Stimulated activated CD4-positive, alpha-beta T cell treated with anti-CD3 and anti-CD28 coated beads, Interleukin-15, amount 100 ng/mL, for 48 hours (primary cell): Measurements from ENCODE around the gene PCDHGB6.
"Not testable (repeated sequence)": the region's sequence is repeated elsewhere in the genome, so short reads cannot be mapped to it uniquely, and the experiment has no call there.

Experiments
- DNase-seq, 2 donors: peaks; one replicate each; pipeline ENCODE4 v3.0.0-alpha.2; 2020; ENCODE audit warnings: low read depth in 2 of 2

Gene PCDHGB6

GRCh38 chr5:141388661-141389060 lies 19.2 kb upstream of the PCDHGB6 start:
- no peak for DNase-seq

GRCh38 chr5:141389153-141390042 lies 18.4 kb upstream of the PCDHGB6 start:
- DNase-seq, result no peak

GRCh38 chr5:141392429-141393198 lies 15.2 kb upstream of the PCDHGB6 start, which contains the start of gene PCDHGA8:
Gene PCDHGA8 (plus strand): TSS chr5:141392633. CDS start chr5:141392814, 181 bp downstream.
- DNase-seq, result no peak

GRCh38 chr5:141393267-141393666 lies 14.6 kb upstream of the PCDHGB6 start:
- no peak for DNase-seq

- not testable (repeated sequence) for DNase-seq
Measured at GRCh38 chr5:141394401-141395187, 13.2 kb upstream of the PCDHGB6 start.

GRCh38 chr5:141397756-141398551 lies 9.9 kb upstream of the PCDHGB6 start, which contains the start of gene PCDHGB5:
Gene PCDHGB5 (plus strand): TSS chr5:141397947. CDS start chr5:141398128, 181 bp downstream.
- peak in 1 of 2 donors; percentile 20 for DNase-seq

GRCh38 chr5:141398608-141399007 lies 9.2 kb upstream of the PCDHGB6 start:
- DNase-seq, result no peak

- DNase-seq, result no peak
Measured at GRCh38 chr5:141399555-141400258, 8.1 kb upstream of the PCDHGB6 start.

- no peak for DNase-seq
Measured at GRCh38 chr5:141402553-141403243, 5.1 kb upstream of the PCDHGB6 start, which contains the start of gene PCDHGA9. Gene PCDHGA9 (plus strand): TSS chr5:141402778. CDS start chr5:141402953, 175 bp downstream.

GRCh38 chr5:141403387-141403786 lies 4.4 kb upstream of the PCDHGB6 start:
- no peak for DNase-seq

GRCh38 chr5:141409598-141410306 lies 1.9 kb downstream of the PCDHGB6 start:
- DNase-seq, result no peak

- no peak for DNase-seq
Measured at GRCh38 chr5:141411575-141411974, 3.8 kb downstream of the PCDHGB6 start.

GRCh38 chr5:141412854-141413539 lies 5.2 kb downstream of the PCDHGB6 start, which contains the start of gene PCDHGA10:
Gene PCDHGA10 (plus strand): TSS chr5:141412987. CDS start chr5:141413176, 189 bp downstream.
- DNase-seq, result peak; percentile 31 to 39

- DNase-seq, result no peak
Measured at GRCh38 chr5:141413540-141414069, 5.8 kb downstream of the PCDHGB6 start.

GRCh38 chr5:141414548-141415274 lies 6.9 kb downstream of the PCDHGB6 start:
- DNase-seq, result not testable (repeated sequence)

GRCh38 chr5:141415275-141415618 lies 7.4 kb downstream of the PCDHGB6 start:
- DNase-seq, result not testable (repeated sequence)

- DNase-seq, result peak; percentile 35 to 39
Measured at GRCh38 chr5:141417494-141418172, 9.8 kb downstream of the PCDHGB6 start, which contains the start of gene PCDHGB7. Gene PCDHGB7 (plus strand): TSS chr5:141417677. CDS start chr5:141417860, 183 bp downstream.
